IPS DF 6.9 (cell line): ENCODE results near the gene FOXG1.

Experiments used
- DNase-seq: peaks from one replicate; pipeline ENCODE4 v3.0.0-alpha.2; 2013; ENCODE audit warnings: low read depth, low spot score
- H3K27ac ChIP-seq: one replicate; pipeline ENCODE4 v1.5.1; 2013; ENCODE audit warnings: low read length, control low read depth
- H3K27me3 ChIP-seq: 2 replicates; pipeline ENCODE4 v1.6.1; 2013; ENCODE audit warnings: mild to moderate bottlenecking, low read length; ENCODE audit not compliant: control insufficient read depth, insufficient read depth
- H3K36me3 ChIP-seq: 2 replicates; pipeline ENCODE4 v1.6.1; 2013; ENCODE audit warnings: low read length; ENCODE audit not compliant: control insufficient read depth, insufficient read depth
- H3K4me1 ChIP-seq: 2 replicates; pipeline ENCODE4 v1.6.1; 2013; ENCODE audit warnings: low read length; ENCODE audit not compliant: control insufficient read depth, insufficient read depth
- H3K4me3 ChIP-seq: 2 replicates; pipeline ENCODE4 v1.5.1; 2013; ENCODE audit warnings: mild to moderate bottlenecking, low read length
- H3K9me3 ChIP-seq: 2 replicates; pipeline ENCODE4 v1.6.1; 2013; ENCODE audit warnings: low read length, inconsistent platforms; ENCODE audit not compliant: control insufficient read depth, insufficient read depth
- WGBS: extraction: QIAGEN DNeasy Blood & Tissue Kit; methylation state at CpG from one replicate; pipeline ENCODE4 v1.1.7; 2013; ENCODE audit warnings: mixed read lengths, missing lambda C conversion rate; ENCODE audit not compliant: insufficient read length, insufficient coverage; 5-methylcytosine and 5-hydroxymethylcytosine counted together

FOXG1 gene

GRCh38 chr14:28766469-28766955 is at the start of gene FOXG1:
Gene FOXG1 (plus strand): TSS chr14:28766787. CDS start chr14:28767280, 493 bp downstream.
- DNase-seq, result no peak
- no CpG with 5 or more reads among the region's 58 CpGs for WGBS
- Histone ChIP-seq H3K27me3 (peaks cover 49% of the 10 kb centered on the region), H3K36me3 (no peaks in the 10 kb centered on the region), H3K9me3 (no peaks in the 10 kb centered on the region), H3K27ac (no peak within 1 kb of the TSS), H3K4me3 (peak within 1 kb of the TSS; percentile 41; the same call in 1 of the 2 replicates), H3K4me1 (0 out of 2 replicates have a peak, but pooled peaks cover 1% of the 10 kb centered on the region)

- no peaks in the 10 kb centered on the region for H3K4me1 ChIP-seq
- WGBS, result no CpG with 5 or more reads among the region's 5 CpGs
- DNase-seq, result no peak
- no peaks in the 10 kb centered on the region for H3K36me3 ChIP-seq
- H3K4me3 ChIP-seq, result no peak overlapping the region
- H3K9me3 ChIP-seq, result no peaks in the 10 kb centered on the region
- H3K27me3 ChIP-seq, result no peaks in the 10 kb centered on the region
- H3K27ac ChIP-seq, result no peak overlapping the region
These were observed 47.5 kb upstream of the FOXG1 start for GRCh38 chr14:28719130-28719529.

GRCh38 chr14:28731358-28731757 is 35.2 kb upstream of the FOXG1 start:
- Histone ChIP-seq H3K27me3 (no peaks in the 10 kb centered on the region), H3K4me3 (no peak overlapping the region), H3K27ac (no peak overlapping the region), H3K9me3 (no peaks in the 10 kb centered on the region), H3K36me3 (no peaks in the 10 kb centered on the region), H3K4me1 (no peaks in the 10 kb centered on the region)
- DNase-seq, result no peak
- WGBS, result no CpG with 5 or more reads among the region's 2 CpGs

GRCh38 chr14:28742171-28742846 is 24.3 kb upstream of the FOXG1 start:
- DNase-seq, result no peak
- 100% methylated on average over 1 of the region's 3 CpGs for WGBS

GRCh38 chr14:28744126-28744525 is 22.5 kb upstream of the FOXG1 start:
- DNase-seq, result no peak
- Histone ChIP-seq H3K9me3 (no peaks in the 10 kb centered on the region), H3K36me3 (no peaks in the 10 kb centered on the region), H3K27me3 (no peaks in the 10 kb centered on the region), H3K27ac (no peak overlapping the region), H3K4me1 (no peaks in the 10 kb centered on the region), H3K4me3 (no peak overlapping the region)

More at GRCh38 chr14:28742171-28742846, 24.3 kb upstream of the FOXG1 start:
- Histone ChIP-seq H3K4me1 (no peaks in the 10 kb centered on the region), H3K4me3 (no peak overlapping the region), H3K27me3 (no peaks in the 10 kb centered on the region), H3K9me3 (no peaks in the 10 kb centered on the region), H3K36me3 (no peaks in the 10 kb centered on the region), H3K27ac (no peak overlapping the region)

- H3K27ac ChIP-seq, result no peak overlapping the region
- no peak for DNase-seq
- no CpG with 5 or more reads among the region's 1 CpG for WGBS
- no peaks in the 10 kb centered on the region for H3K36me3 ChIP-seq
- H3K4me3 ChIP-seq, result no peak overlapping the region
- H3K27me3 ChIP-seq, result no peaks in the 10 kb centered on the region
- no peaks in the 10 kb centered on the region for H3K4me1 ChIP-seq
- no peaks in the 10 kb centered on the region for H3K9me3 ChIP-seq
These were observed 21.4 kb upstream of the FOXG1 start for GRCh38 chr14:28745176-28745575.

GRCh38 chr14:28746247-28746646 is 20.3 kb upstream of the FOXG1 start:
- no peak for DNase-seq
- Histone ChIP-seq H3K4me3 (no peak overlapping the region), H3K9me3 (no peaks in the 10 kb centered on the region), H3K27ac (no peak overlapping the region), H3K27me3 (no peaks in the 10 kb centered on the region), H3K36me3 (no peaks in the 10 kb centered on the region), H3K4me1 (no peaks in the 10 kb centered on the region)
- WGBS, result no CpG with 5 or more reads among the region's 1 CpG

GRCh38 chr14:28751467-28752058 is 15.0 kb upstream of the FOXG1 start:
- Histone ChIP-seq H3K4me1 (no peaks in the 10 kb centered on the region; the same call in 1 of the 2 replicates), H3K27ac (no peak overlapping the region), H3K36me3 (no peaks in the 10 kb centered on the region), H3K27me3 (peaks cover 24% of the 10 kb centered on the region), H3K4me3 (no peak overlapping the region), H3K9me3 (no peaks in the 10 kb centered on the region; the same call in 1 of the 2 replicates)
- WGBS, result no CpG with 5 or more reads among the region's 5 CpGs
- no peak for DNase-seq

- no peak for DNase-seq
These were observed 12.2 kb upstream of the FOXG1 start for GRCh38 chr14:28754209-28754985.

GRCh38 chr14:28755198-28755815 is 11.3 kb upstream of the FOXG1 start:
- Histone ChIP-seq H3K4me3 (no peak overlapping the region), H3K4me1 (peaks cover 3% of the 10 kb centered on the region), H3K9me3 (no peaks in the 10 kb centered on the region; the same call in 1 of the 2 replicates), H3K27ac (no peak overlapping the region), H3K36me3 (no peaks in the 10 kb centered on the region), H3K27me3 (peaks cover 57% of the 10 kb centered on the region)
- no peak for DNase-seq
- no CpG with 5 or more reads among the region's 14 CpGs for WGBS

More at GRCh38 chr14:28754209-28754985, 12.2 kb upstream of the FOXG1 start:
- Histone ChIP-seq H3K4me1 (peaks cover 2% of the 10 kb centered on the region), H3K9me3 (no peaks in the 10 kb centered on the region; the same call in 1 of the 2 replicates), H3K4me3 (no peak overlapping the region), H3K27me3 (peaks cover 48% of the 10 kb centered on the region), H3K27ac (no peak overlapping the region), H3K36me3 (no peaks in the 10 kb centered on the region)
- WGBS, result no CpG with 5 or more reads among the region's 9 CpGs
